GM21390 (cell line): ENCODE results near the gene PPP6R3.

Source experiments
- ATAC-seq: cut with Tn5 transposase; IDR thresholded peaks from one replicate; pipeline ENCODE4 v1.9.1; 2021; ENCODE audit not compliant: unreplicated experiment

PPP6R3 gene

DNA sequence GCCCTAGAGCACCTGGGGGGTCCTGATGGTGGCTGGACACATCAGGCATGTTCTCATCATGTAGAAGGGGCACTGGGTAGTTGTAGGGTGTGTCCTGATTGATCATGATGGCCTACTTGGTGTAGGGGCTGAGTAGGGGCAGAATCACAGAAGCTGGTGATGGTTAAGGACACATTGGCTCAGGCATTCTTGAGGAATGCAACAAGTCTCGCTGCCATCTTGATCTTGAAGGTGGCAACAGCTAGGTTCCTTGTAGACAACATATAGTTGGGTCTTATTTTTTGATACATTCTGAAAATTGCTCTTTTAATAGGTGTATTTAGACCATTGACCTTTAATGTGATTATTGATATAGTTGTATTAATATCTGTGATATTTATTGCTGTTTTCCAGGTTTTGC, 28.1 kb downstream of the PPP6R3 start:
- no peak for ATAC-seq

DNA sequence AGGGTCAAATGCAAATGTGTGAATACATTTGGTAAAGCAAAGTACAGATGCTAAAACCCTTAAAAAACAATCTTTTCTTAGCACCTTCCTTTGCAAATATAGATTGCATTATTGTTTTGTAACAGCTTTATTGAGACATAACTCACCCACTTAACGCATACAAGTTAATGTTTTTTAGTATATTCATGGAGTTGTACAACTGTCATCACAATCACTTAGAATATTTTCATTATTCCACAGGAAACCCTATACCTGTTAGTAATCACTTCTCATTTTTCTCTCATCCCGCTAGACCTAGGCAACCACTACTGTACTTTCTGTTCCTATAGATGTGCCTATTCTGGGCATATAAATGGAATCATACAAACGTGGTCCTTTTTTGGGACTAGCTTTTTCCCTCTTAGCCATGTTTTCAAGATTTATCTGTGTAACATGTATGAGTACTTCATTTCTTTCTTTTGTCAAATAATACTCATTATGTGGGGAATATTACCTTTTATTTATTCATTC, 34.7 kb downstream of the PPP6R3 start:
- ATAC-seq: no peak

DNA sequence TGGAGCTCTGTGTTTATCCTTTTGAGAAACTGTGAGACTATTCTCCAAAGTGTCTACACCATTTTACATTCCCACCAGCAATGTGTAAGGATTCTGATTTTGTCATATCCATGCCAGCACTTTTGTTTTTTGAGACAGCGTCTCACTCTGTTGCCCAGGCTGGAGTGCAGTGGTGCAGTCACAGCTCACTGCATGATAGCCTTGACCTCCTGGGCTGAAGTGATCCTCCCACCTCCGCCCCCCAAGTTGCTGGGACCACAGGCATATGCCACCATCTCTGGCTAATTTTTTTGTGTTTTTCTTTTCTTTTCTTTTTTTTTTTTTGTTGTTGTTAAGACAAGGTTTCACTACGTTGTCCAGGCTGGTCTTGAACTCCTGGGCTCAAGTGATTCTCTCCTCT, 35.3 kb downstream of the PPP6R3 start:
- ATAC-seq: no peak

DNA sequence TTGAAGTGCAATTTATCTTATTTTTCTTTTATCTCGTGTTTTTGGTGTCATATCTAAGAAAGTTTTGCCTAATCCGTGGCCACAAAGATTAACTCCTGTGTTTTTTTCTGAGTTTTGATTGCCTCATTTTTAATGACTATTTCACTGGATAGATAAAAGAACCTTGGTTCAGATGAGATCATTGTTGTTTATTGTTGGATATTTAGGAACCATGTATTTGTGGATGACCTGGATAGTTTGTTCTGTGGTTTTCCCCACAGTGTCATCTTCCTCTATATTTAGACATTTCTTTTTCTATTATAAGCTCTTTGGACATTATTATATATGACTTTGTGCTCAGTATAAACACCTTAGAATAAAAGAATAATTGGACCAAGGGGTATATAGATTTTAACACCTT, 37.2 kb downstream of the PPP6R3 start:
- ATAC-seq: no peak

DNA sequence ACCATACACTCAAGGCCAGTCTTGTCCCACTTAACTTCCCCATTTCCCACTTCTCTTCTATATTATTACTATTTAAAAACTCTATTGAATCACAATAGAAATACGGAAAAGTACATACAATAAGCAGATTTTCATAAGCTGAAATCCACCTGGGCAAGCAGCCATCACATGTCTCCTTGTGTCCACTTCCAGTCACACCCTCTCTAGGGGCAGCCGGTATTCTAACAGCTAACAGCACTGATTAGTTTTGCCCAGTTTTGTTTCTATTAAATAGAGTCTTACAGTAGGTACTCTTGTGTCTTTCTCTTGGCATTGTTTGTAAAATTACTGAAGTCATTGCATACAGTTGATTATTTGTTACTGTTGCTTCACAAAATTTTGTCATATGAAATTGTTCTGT, 37.8 kb downstream of the PPP6R3 start:
- ATAC-seq: no peak

DNA sequence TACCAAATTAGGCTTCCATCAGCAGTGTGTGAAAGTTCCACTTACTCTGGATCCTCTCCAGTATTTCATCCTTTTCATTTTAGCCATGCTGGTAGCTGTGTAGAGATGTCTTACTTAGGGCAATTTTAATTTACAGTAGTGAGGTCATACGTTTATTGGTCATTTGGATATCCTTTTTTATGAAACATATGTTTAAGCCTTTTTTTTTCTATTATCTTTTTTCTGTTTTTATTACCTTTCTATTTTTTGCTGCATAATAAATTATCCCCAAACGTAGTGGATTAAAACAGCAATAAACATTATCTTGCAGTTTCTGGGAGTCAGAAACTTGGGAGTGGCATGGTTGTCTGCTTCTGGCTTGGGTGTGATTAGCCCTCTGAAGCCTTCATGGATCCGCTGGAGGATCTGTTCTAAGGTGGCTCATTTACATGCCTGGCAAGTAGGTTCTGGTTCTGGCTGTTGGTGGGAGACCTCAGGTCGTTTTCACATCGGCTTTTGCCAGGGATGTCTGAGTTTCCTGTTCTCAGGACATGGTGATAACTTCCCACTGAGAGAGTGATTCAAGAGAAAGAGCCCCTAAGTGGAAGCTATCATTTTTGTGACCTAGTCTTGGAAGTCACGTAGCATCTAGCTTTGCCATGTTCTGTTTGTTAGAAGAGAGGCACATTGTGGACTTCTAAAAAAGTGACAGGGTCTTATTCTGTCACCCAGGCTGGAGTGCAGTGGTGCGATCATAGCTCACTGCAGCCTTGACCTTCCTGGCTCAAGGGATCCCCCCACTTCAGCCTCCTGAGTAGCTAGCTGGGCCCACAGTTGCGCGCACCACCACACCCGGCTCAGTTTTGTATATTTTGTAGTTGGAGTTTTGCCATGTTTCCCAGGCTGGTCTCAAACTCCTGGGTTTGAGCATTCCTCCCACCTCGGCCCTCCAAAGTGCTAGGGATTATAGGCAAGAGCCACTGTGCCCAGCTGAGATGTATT, 38.6 kb downstream of the PPP6R3 start:
- no peak for ATAC-seq

DNA sequence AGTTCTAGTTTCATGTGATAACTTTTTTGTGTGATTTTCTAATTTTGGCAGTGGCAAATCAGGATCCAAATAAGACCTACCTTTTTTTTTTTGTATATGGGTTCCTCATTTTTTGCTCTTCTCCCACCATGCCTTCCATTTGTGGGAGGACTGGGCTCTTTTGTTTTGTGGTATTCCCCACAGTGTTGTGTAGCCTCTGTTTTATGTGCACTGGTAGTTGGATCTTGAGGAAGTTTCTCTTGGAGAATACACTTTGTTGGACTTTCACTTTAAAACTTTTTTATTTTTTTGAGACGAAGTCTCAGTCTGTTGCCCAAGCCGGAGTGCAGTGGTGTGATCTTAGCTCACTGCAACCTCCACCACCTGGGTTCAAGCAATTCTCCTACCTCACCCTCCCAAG, 39.7 kb downstream of the PPP6R3 start:
- ATAC-seq: no peak

DNA sequence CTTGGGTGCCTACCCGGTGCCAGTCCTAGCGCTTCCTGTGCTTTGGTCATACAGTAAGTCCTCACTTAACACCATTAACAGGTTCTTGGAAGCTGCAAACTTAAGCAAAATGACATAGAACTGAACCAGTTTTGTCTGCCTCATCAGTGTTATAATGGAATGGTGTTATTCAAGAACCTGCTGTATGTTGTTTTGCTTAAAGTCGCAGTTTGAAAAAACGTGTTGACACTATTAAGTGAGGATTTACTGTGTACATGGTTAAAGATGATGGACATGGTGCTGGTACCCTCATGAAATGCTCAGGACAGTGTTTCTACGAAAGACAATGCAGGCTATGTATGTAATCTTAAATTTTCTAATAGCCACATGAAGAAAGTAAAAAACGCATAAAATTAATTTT, 41.3 kb downstream of the PPP6R3 start:
- ATAC-seq: no peak

DNA sequence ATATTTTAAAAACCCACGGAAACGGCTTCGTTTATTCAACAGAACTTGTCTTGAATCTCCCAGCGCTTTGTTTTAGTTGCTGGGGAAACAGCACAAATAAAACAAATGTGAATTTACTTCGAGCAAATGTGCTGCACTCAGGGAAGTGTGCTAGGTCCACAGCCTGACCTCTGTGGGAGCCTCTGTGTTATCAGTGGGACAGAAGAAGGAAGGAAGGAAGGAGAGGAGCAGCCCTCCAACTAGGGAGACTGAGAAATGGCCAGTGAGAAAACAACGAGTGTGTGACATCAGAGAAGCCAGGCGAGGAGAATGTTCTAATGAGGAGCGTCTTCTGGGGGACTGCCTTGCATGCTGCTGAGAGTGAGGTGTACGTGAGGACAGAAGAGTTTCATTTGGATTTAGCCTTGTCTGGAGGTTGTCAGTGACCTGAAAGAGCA, 42.7 kb downstream of the PPP6R3 start:
- ATAC-seq: no peak

DNA sequence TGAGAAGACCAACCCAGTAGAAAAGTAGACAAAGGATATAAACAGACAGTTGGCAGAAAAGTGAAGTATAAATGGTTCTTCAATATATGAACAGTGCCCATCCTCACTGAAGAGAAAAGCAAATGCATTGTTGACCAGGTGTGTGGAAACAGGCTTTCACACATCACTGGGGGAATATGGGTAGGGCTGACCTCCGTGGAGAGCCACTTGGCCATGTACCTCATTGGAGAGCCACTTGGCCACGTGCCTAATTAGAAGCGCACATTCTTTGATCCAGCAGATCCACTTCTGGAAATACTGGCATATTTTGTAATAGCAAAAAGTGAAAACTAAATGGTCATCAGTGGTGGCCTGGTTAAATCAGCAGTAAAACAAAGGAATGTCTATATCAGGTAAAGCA, 43.2 kb downstream of the PPP6R3 start:
- ATAC-seq: no peak

DNA sequence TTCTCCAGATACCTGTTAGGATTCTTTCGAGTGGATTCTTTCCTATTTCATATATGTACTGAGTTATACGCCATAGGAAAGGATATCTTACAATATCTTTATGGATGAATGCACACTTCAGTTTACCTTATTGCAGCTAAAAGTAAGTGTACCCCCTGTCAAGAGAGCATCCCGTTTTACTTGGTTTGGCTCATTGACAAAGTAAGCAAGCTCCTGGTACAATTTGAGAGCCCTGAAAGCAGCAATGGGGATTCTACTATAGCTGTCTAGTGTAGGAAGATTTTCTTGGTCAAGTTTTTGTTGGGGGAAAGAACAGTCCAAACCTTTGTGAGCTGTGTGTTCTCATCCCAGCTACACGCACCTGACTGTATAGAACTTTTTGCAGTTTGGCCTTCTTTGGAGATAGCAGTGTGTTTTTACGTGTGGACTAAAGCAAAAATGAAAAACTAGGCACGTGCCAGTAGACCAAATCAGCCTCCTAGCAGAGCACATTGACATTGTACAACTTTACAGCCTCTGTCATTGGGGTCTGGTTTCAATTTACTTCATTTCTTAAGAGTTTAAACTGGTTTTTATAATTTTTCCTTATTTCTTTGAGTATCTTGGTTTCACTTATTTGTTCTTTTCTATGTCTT, 44.0 kb downstream of the PPP6R3 start:
- ATAC-seq: no peak

DNA sequence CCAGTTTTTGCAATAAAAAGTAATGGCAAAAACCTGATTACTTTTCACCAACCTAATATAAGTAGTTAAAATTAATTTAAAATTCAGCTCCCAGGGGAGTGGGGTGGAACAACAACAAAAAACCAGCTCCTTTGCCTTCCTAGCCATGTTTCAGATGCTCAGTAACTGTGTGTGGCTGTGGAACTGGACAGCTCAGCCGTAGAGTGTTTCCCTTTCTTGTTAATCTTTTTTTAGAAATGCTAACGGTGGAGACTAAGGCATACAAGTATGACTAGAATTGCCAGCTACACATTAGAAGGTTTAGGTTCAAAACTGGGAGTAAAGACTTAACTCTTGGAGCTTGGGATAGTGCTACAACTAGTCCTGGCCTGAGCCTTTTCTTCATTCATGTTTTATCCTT, 45.0 kb downstream of the PPP6R3 start:
- ATAC-seq: no peak

DNA sequence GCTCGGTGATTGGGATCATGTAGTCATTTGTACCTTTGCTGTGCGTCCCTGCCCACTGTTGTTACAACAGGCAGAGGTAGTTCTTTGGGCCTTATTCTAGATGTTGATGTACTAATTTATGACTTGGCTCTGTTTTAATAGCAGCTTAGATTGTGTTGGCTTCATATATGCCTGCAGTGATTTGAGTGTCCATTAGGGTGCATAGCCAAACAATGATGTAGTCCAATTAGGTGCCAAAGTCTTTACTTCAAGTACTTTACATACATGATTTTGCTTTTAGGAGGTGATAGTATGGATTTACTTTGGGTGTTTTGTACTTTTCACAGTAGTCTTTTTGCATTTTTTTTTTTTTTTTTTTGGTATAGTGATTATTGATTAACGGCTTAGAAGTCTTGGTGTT, 46.4 kb downstream of the PPP6R3 start:
- no peak for ATAC-seq

DNA sequence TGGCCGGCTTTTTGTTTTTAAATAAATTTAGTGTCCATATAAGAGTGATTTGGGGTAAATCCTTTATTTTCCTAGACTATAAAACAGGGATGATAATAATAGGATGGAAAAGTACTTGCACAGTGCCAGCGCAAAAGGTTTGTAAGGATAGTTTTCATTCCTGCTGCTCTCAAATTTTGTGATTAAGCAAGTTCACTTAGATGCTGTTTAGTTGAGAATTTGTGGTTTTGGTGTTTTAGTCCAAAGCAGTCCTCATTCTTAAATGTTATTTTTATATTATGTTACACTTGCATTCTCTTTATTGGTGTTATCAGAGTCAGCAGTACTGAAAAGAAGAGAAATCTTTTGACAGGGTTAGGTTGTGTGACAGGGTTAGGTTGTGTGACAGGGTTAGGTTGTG, 47.9 kb downstream of the PPP6R3 start:
- ATAC-seq: no peak

DNA sequence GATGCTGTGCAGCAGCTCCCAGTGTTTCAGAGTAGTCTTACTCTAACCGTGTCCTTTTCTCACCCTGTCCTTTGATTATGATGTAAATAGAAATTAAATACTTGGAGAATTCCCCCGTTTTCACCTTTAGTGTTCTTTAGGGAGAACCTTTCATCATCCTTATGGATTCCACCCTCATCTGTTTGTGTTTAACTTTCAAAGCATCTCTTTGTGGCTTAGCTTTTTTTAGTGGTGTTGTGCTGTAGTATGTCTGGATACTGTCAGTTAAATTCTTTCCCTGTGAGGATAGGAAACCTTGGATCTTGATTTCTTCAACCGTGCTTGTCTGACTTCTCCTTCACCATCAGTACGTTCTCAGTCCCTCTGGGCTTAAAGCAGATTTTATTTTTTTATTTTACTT, 48.5 kb downstream of the PPP6R3 start:
- no peak for ATAC-seq

DNA sequence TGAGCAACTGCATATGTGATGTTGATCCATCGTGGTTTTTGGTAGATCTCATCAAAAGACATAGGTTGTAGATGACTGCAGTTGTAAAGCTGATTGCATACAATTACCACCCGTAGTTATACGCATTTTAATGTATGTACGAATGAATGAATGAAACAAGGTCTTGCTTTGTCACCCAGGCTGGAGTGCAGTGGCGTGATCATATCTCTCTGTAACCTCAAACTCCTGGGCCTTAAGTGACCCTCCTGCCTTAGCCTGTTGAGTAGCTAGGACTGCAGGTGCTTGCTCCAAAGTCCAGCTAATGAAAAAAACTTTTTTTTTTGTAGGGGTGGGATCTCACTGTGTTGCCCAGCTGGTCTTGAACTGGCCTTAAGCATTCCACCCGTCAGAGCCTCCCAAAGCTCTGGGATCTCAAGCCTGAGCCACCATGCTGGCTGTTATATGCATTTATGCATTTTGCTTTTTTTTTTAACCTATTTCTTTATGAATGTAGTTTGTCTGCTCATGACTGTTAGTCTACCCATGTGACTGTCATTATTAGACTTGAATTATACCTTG, 53.5 kb downstream of the PPP6R3 start:
- no peak for ATAC-seq

DNA sequence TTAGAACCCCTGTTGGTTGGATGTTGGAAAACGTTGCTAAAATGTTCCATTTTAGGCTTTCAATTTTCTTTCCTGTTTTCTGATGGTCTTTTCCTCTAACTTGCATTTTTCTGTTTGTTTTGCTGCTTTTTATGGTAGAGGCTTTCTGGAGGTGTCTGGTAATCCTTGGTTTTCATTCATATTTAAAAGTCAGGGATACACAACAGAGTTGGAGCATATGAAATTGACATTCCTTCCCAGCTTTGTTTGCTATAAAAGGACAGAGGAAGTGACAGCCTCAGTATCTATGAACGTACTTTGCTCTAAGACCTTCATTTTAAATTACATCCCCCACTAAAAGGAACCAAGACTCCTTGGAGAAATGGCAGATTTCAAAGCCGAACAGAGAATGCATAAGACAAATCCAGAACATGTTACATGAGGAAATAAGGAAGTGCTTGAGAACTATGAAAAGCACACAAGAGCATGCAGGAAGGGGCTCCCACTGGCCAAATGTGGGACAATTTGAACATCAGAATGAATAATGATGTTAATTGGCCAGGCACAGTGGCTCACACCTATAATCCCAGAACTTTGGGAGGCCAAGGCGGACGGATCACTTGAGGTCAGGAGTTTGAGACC, 56.7 kb downstream of the PPP6R3 start:
- ATAC-seq: no peak

DNA sequence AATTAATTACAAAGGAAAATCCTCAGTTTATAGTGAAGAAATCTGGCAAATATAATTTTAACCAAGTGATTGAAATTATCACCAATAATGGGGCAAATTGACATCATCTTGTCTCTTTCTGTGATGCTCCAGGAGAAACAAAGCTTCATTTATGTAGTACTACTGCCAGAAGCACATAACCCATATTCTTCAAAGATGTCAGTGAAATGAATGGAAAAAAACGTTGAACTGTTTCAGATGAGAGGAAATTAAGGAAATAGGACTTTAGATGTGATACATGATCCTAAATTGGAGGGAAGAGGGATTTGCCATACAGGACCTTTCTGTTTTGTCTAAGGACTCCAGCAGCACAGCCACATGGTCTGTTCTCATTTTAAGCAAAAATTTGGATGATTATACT, 57.6 kb downstream of the PPP6R3 start:
- ATAC-seq: no peak

DNA sequence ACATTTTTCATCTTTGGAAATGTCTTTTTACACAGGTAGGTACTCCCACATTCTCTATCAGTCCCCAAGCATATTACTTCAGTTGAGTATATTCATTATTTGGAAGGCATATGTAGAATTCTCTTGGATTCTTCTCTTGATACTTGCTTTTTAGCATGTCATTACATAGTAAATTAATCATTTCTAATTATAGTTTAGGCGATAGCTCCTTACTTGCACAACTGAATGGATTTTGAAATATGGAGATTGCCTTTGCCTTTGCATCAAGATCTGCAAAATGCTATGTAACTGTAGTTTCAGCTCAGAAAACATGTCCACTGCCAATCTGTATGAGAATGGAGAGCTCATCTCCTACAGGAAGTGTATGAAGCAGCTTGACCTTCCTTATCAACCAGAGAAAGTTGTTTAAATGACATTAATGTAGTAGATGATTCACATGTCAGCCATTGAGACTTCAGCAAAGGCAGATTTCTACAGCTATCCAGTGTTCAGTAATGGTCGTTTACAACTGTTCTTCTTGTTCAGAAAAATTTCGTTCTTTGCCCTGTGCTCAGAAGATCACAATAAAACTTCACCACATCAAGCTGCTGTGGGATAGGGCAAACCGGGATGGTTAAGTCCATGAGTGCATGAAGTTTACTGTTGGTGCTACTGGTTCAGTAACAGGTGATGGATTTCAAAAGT, 61.6 kb downstream of the PPP6R3 start:
- ATAC-seq: no peak

DNA sequence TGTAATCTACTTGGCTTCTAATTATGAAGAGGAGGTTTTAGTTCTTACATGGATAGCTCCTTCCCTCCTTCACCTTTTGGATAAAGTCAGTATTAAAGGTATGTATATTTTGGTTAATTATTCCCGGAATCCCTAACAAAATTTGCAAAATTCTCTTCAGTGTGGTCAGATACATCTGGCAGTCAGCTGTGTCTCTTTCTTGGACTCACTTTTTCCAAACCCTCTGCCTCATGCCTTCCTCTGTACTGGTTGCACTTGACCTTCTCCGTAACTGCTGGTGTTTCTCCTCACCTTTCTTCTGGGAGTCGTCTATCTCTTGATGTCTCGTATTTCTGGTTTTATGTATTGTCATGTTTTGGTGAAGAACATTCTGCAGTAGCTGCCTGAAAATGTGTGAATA, 62.5 kb downstream of the PPP6R3 start:
- no peak for ATAC-seq

DNA sequence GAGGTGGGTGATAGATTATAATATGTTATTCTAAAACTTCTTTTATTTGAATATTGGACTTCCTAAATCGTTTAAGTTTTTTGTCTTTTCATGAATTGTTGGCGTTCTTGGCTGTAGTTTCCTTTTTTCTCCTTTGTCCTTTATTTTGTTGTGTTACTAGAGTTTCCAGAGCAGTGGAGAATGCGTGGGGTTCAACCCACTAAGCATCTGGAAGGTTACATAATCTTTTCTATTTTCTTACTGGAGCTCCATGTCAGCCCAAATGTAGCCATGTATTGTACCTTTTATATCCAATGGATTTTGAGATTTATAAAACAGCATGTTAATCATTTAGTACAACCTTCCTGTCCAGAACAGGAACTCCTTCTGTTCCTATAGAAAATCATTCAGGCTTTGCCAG, 63.2 kb downstream of the PPP6R3 start:
- no peak for ATAC-seq
